Neutrophil (primary cell): ENCODE results near the gene DNAJB1.

ENCODE experiments used
- H3K27ac ChIP-seq: fragments of 200-600 bp; sonication (generic); 2 replicates; pipeline ENCODE4 v1.5.1; 2016; ENCODE audit warnings: mild to moderate bottlenecking, moderate library complexity
- H3K27me3 ChIP-seq: fragments of 200-600 bp; sonication (generic); 2 replicates; pipeline ENCODE4 v1.6.0; 2016; ENCODE audit warnings: mild to moderate bottlenecking
- H3K36me3 ChIP-seq: fragments of 200-600 bp; sonication (generic); 2 replicates; pipeline ENCODE4 v1.5.1; 2017
- H3K4me1 ChIP-seq, 2 experiments: fragments of 200-600 bp in 1 of 2; sonication (generic) in 1 of 2; 1 replicate in 1 of 2; 2 replicates in 1 of 2; pipeline versions ENCODE4 v1.5.1 to v1.6.1; 2013 to 2016; ENCODE audit warnings: low read depth in 1 of 2, low read length in 1 of 2, mild to moderate bottlenecking in 1 of 2, moderate library complexity in 1 of 2; ENCODE audit not compliant: control insufficient read depth in 1 of 2, insufficient read depth in 1 of 2
- H3K4me3 ChIP-seq, 2 experiments: fragments of 200-600 bp in 1 of 2; sonication (generic) in 1 of 2; 1 replicate in 1 of 2; 2 replicates in 1 of 2; pipeline ENCODE4 v1.5.1; 2013 to 2016; ENCODE audit warnings: low read depth in 1 of 2, low read length in 1 of 2, mild to moderate bottlenecking in 1 of 2, moderate library complexity in 1 of 2
- H3K9me3 ChIP-seq: fragments of 200-600 bp; sonication (generic); 2 replicates; pipeline ENCODE4 v1.5.1; 2016
- TF ChIP-seq, protein P1 (sequence below): fragments of 200-600 bp; sonication (generic); IDR thresholded peaks from 2 replicates; pipeline ENCODE4 v1.5.1; 2016; ENCODE audit warnings: antibody characterized with exemption

DNAJB1 gene

DNA sequence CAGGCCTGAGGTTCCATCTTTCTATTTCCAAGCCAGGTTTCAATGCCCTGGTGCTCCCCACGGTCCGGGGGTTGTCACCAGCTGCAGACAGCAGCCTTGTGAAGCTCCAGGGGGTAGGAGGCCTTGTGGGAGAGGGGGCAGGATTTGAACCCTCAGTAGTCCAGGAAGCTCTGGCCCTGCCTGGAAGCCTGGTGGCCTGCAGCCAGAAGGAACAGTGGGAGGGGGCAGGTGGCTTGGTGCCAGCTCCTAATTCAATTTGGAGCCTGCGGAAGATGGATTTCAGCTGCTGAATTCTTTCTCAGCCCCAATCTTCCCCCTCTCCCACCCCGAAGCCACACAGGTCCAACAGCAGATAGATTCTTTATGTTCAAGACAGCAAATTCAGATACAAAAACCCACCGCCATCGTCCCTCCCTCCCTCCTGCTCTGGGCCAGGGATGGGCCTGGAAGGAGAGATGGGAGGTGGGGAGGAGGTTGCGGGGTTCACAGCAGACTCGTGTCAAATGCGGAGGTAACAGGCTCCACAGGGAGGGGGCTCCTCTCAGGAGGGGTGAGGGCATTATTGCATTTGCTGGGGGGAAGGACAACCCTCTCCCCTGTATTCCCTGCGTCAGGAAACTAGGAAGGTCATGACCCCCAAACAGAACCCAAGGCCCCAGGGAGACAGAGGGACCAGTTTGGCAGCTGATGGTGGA lies 40.6 kb downstream of the DNAJB1 start:
- TF ChIP-seq, protein P1, sequence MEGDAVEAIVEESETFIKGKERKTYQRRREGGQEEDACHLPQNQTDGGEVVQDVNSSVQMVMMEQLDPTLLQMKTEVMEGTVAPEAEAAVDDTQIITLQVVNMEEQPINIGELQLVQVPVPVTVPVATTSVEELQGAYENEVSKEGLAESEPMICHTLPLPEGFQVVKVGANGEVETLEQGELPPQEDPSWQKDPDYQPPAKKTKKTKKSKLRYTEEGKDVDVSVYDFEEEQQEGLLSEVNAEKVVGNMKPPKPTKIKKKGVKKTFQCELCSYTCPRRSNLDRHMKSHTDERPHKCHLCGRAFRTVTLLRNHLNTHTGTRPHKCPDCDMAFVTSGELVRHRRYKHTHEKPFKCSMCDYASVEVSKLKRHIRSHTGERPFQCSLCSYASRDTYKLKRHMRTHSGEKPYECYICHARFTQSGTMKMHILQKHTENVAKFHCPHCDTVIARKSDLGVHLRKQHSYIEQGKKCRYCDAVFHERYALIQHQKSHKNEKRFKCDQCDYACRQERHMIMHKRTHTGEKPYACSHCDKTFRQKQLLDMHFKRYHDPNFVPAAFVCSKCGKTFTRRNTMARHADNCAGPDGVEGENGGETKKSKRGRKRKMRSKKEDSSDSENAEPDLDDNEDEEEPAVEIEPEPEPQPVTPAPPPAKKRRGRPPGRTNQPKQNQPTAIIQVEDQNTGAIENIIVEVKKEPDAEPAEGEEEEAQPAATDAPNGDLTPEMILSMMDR: no peak
- H3K9me3 ChIP-seq: no peaks in the 10 kb centered on the region
- H3K27ac ChIP-seq: no peak overlapping the region
- H3K27me3 ChIP-seq: peaks cover 51% of the 10 kb centered on the region
- peaks cover 42 to 45% of the 10 kb centered on the region in 2 experiments for H3K4me1 ChIP-seq
- no peak overlapping the region for H3K4me3 ChIP-seq
- H3K36me3 ChIP-seq: no peaks in the 10 kb centered on the region

- H3K4me1 ChIP-seq: peaks cover 49 to 51% of the 10 kb centered on the region in 2 experiments
- no peaks in the 10 kb centered on the region for H3K9me3 ChIP-seq
- H3K27ac ChIP-seq: no peak overlapping the region
- H3K4me3 ChIP-seq: no peak overlapping the region
- peaks cover 58% of the 10 kb centered on the region for H3K27me3 ChIP-seq
- TF ChIP-seq, protein P1: no peak
- H3K36me3 ChIP-seq: peaks cover 3% of the 10 kb centered on the region
Measured at GRCh38 chr19:14476673-14477401, 41.4 kb downstream of the DNAJB1 start.

GRCh38 chr19:14476327-14476672 lies 41.9 kb downstream of the DNAJB1 start:
- Histone ChIP-seq H3K27ac (no peak overlapping the region), H3K4me3 (no peak overlapping the region), H3K9me3 (no peaks in the 10 kb centered on the region), H3K4me1 (peaks cover 50 to 52% of the 10 kb centered on the region in 2 experiments), H3K27me3 (peaks cover 60% of the 10 kb centered on the region), H3K36me3 (peaks cover 8% of the 10 kb centered on the region)
- TF ChIP-seq, protein P1: no peak

DNA sequence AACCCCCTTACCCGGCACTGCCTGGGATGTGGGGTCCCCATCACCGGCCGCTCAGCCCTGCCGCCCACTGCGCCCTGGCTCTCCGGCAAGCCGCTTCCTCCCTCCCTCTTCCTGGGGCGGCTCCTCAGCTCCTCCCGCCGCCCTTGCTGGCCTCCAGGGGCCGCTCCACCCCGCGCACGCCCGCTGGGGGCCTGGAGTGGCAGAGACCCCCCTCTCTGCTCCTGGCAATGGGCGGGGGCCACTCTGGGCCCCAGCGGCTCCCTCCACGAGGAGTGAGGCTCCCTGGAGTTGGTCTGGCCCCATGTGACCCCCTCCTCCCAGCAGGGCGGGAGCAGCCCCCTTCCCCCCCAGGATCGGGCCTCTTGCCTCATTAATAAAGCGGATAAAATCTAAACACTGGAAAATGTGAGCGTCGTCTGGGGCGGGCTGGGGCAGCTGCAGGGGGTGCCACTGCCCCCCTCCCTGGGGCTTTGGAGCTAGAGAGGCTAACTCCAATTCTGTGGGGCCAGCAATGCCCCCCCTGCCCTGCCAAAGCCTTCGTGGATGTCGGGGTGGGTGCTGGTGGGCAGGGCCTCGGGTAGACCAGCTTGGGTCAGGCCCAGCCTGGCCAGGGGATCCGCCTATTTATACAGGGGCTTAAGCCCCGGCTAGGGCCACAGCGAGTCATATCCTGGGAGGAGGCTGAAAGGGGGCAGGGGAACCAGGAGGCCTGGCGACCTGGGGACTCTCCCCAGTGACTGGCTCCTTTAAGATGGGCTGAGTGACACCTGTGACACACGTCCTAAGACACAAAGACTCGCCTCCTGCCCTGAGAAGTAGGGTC lies 42.7 kb downstream of the DNAJB1 start, which contains the start of gene PTGER1:
Gene PTGER1 (minus strand): TSS at position 104 of the 823 bp plus-strand sequence. CDS start 1,034 bp downstream, outside the sequence.
- H3K36me3 ChIP-seq: peaks cover 17% of the 10 kb centered on the region
- no peaks in the 10 kb centered on the region for H3K9me3 ChIP-seq
- peaks cover 49 to 50% of the 10 kb centered on the region in 2 experiments for H3K4me1 ChIP-seq
- peaks cover 60% of the 10 kb centered on the region for H3K27me3 ChIP-seq
- TF ChIP-seq, protein P1: no peak
- no peak within 1 kb of the TSS for H3K27ac ChIP-seq
- no peak within 1 kb of the TSS for H3K4me3 ChIP-seq

DNA sequence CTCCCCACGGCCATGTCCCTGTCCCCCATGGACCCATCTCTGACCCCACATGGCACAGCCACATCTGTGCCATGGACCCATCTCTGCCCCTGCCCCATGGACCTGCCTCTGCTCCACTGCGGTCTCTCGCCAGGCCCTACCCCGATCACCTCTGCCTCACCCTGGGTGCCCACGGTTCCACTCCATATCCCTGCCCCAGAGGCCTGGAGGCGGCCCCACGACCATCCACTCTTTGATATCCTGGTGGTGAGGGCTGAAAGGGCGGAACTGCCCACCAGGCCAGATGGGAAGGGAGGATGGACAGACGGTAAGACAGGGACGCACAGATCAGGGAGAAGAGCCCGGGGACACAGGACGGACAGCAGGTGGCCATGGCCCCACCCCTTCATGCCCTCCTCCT lies 43.4 kb downstream of the DNAJB1 start:
- Histone ChIP-seq H3K4me3 (no peak overlapping the region), H3K4me1 (peaks cover 43 to 44% of the 10 kb centered on the region in 2 experiments), H3K27me3 (peaks cover 60% of the 10 kb centered on the region), H3K36me3 (peaks cover 23% of the 10 kb centered on the region), H3K27ac (no peak overlapping the region), H3K9me3 (no peaks in the 10 kb centered on the region)
- TF ChIP-seq, protein P1: no peak
